Lower leg skin (tissue), 3 donors: Measurements from ENCODE around the gene NRXN3.

Source experiments
- POLR2A ChIP-seq, 2 donors: fragments of 450-650 bp; IDR thresholded peaks; one replicate each; pipeline ENCODE4 v1.6.1; 2016 to 2017; ENCODE audit warnings: antibody characterized with exemption in 2 of 2, mild to moderate bottlenecking in 1 of 2, moderate library complexity in 1 of 2
- TF ChIP-seq, protein P1 (sequence below), 3 donors: fragments of 450-650 bp; IDR thresholded peaks; one replicate each; pipeline ENCODE4 v1.5.1; 2016; ENCODE audit warnings: antibody characterized with exemption in 3 of 3, mild to moderate bottlenecking in 3 of 3, moderate library complexity in 2 of 3

DNA sequence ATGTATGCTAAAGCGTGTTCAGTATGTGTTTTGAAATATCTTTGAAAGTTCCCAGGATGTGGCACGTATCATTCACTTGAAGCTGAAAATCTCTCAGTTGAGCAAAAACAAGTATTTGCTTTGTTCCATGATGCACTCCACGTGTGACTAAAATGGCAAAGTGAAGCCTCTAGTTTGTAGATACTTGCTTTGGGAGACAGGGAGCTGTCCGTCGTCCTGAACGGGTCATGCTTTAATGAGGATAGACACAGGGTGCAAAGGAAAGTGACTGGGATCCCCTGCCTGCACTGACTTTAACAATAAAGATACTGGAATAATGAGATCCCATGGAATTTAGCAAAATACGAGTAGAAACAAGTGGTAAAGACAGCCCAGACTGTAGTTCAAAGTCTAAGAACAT, 991.4 kb downstream of the NRXN3 start:
- TF ChIP-seq, protein P1, sequence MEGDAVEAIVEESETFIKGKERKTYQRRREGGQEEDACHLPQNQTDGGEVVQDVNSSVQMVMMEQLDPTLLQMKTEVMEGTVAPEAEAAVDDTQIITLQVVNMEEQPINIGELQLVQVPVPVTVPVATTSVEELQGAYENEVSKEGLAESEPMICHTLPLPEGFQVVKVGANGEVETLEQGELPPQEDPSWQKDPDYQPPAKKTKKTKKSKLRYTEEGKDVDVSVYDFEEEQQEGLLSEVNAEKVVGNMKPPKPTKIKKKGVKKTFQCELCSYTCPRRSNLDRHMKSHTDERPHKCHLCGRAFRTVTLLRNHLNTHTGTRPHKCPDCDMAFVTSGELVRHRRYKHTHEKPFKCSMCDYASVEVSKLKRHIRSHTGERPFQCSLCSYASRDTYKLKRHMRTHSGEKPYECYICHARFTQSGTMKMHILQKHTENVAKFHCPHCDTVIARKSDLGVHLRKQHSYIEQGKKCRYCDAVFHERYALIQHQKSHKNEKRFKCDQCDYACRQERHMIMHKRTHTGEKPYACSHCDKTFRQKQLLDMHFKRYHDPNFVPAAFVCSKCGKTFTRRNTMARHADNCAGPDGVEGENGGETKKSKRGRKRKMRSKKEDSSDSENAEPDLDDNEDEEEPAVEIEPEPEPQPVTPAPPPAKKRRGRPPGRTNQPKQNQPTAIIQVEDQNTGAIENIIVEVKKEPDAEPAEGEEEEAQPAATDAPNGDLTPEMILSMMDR (IDR thresholded peaks at IDR 0.05) = no peak
- TF ChIP-seq POLR2A (IDR thresholded peaks at IDR 0.05) = no peak
